OCI-LY1 (cell line): ENCODE results near the gene STXBP6.

Experiments used
- H2AFZ ChIP-seq: fragments of 200-600 bp; sonication (generic), shearing (Covaris generic); 2 replicates; pipeline ENCODE4 v1.6.0; 2014; ENCODE audit warnings: antibody characterized with exemption, mild to moderate bottlenecking, low read length
- H3F3A ChIP-seq: fragments of 200-600 bp; sonication (generic), shearing (Covaris generic); 2 replicates; pipeline ENCODE4 v1.6.0; 2014; ENCODE audit warnings: mild to moderate bottlenecking, antibody characterized with exemption, low read length, moderate library complexity; ENCODE audit not compliant: insufficient read depth
- H3K27ac ChIP-seq: fragments of 200-600 bp; sonication (generic); 2 replicates; pipeline ENCODE4 v1.5.1; 2014; ENCODE audit warnings: low read length, mixed run types, mild to moderate bottlenecking, low read depth; ENCODE audit not compliant: poor library complexity, severe bottlenecking
- H3K27me3 ChIP-seq: fragments of 200-600 bp; sonication (generic); 2 replicates; pipeline ENCODE4 v1.6.0; 2014; ENCODE audit warnings: antibody characterized with exemption, mild to moderate bottlenecking, low read length, moderate library complexity; ENCODE audit not compliant: insufficient read depth
- H3K36me3 ChIP-seq: fragments of 200-600 bp; sonication (generic); 2 replicates; pipeline ENCODE4 v1.6.1; 2014; ENCODE audit warnings: mild to moderate bottlenecking, antibody characterized with exemption, low read length, moderate library complexity, mixed read lengths; ENCODE audit not compliant: insufficient read depth
- H3K4me1 ChIP-seq: fragments of 200-600 bp; sonication (generic); 2 replicates; pipeline ENCODE4 v1.5.1; 2014; ENCODE audit warnings: mild to moderate bottlenecking, low read length, moderate library complexity; ENCODE audit not compliant: insufficient read depth, severe bottlenecking
- H3K4me2 ChIP-seq: fragments of 200-600 bp; sonication (generic), shearing (Covaris generic); 2 replicates; pipeline ENCODE4 v1.6.1; 2014; ENCODE audit warnings: low read length
- H3K4me3 ChIP-seq: fragments of 200-600 bp; sonication (generic); 2 replicates; pipeline ENCODE4 v1.5.1; 2014; ENCODE audit warnings: low read length, low read depth, mild to moderate bottlenecking, mixed read lengths; ENCODE audit not compliant: poor library complexity, severe bottlenecking
- H3K79me2 ChIP-seq: fragments of 200-600 bp; shearing (Covaris generic); 2 replicates; pipeline ENCODE4 v1.6.1; 2016; ENCODE audit warnings: mixed run types, low read length, mixed read lengths; ENCODE audit not compliant: insufficient read depth
- H3K9ac ChIP-seq: fragments of 200-600 bp; sonication (generic), shearing (Covaris generic); 2 replicates; pipeline ENCODE4 v1.6.1; 2014; ENCODE audit warnings: mild to moderate bottlenecking, low read length, mixed read lengths
- H3K9me2 ChIP-seq: fragments of 200-600 bp; sonication (generic), shearing (Covaris generic); 2 replicates; pipeline ENCODE4 v1.6.1; 2014; ENCODE audit warnings: low read depth, mild to moderate bottlenecking, low read length, mixed read lengths
- H3K9me3 ChIP-seq: fragments of 200-600 bp; shearing (Covaris generic); 2 replicates; pipeline ENCODE4 v1.6.1; 2014; ENCODE audit warnings: low read length, mixed read lengths
- H4K20me1 ChIP-seq: fragments of 200-600 bp; sonication (generic), shearing (Covaris generic); 2 replicates; pipeline ENCODE4 v1.6.0; 2016; ENCODE audit warnings: mild to moderate bottlenecking, low read length; ENCODE audit not compliant: insufficient read depth
- CTCF ChIP-seq: fragments of 200-600 bp; sonication (generic), shearing (Covaris generic); IDR thresholded peaks from 2 replicates; pipeline ENCODE4 v1.5.1; 2017; ENCODE audit warnings: mild to moderate bottlenecking, antibody characterized with exemption, low read length, moderate library complexity, mixed read lengths
- EZH2 ChIP-seq: fragments of 200-600 bp; sonication (generic), shearing (Covaris generic); IDR thresholded peaks from 2 replicates; pipeline ENCODE4 v1.8.0; 2017; ENCODE audit warnings: borderline replicate concordance, mixed run types, mild to moderate bottlenecking, antibody characterized with exemption, low read length, moderate library complexity, mixed read lengths

Gene STXBP6

GRCh38 chr14:24979725-24980239 is 70.2 kb downstream of the STXBP6 start:
- no peaks in the 10 kb centered on the region for H3K27me3 ChIP-seq
- no peaks in the 10 kb centered on the region for H3K9me3 ChIP-seq
- H3K36me3 ChIP-seq = no peaks in the 10 kb centered on the region
- H3K9me2 ChIP-seq = no peaks in the 10 kb centered on the region
- TF ChIP-seq CTCF (no peak), EZH2 (no peak)
- no peak overlapping the region for H3K27ac ChIP-seq
- no peaks in the 10 kb centered on the region for H4K20me1 ChIP-seq
- no peak overlapping the region for H2AFZ ChIP-seq
- H3K4me1 ChIP-seq = peaks cover 7% of the 10 kb centered on the region
- no peaks in the 10 kb centered on the region for H3K79me2 ChIP-seq
- H3K4me2 ChIP-seq = no peak overlapping the region
- no peak overlapping the region for H3K4me3 ChIP-seq
- H3F3A ChIP-seq = no peaks in the 10 kb centered on the region
- no peak overlapping the region for H3K9ac ChIP-seq

GRCh38 chr14:24978862-24979724 is 70.9 kb downstream of the STXBP6 start:
- Histone ChIP-seq H3K4me2 (no peak overlapping the region), H3K9me3 (no peaks in the 10 kb centered on the region), H3F3A (no peaks in the 10 kb centered on the region), H3K4me1 (peaks cover 7% of the 10 kb centered on the region), H3K36me3 (no peaks in the 10 kb centered on the region), H3K9me2 (no peaks in the 10 kb centered on the region), H3K79me2 (no peaks in the 10 kb centered on the region), H3K27ac (no peak overlapping the region), H4K20me1 (no peaks in the 10 kb centered on the region), H3K9ac (no peak overlapping the region), H2AFZ (no peak overlapping the region), H3K4me3 (no peak overlapping the region), H3K27me3 (no peaks in the 10 kb centered on the region)
- no peak for TF ChIP-seq EZH2
- no peak for TF ChIP-seq CTCF

- TF ChIP-seq EZH2 (no peak), CTCF (no peak)
- no peaks in the 10 kb centered on the region for H3K79me2 ChIP-seq
- H3K9me3 ChIP-seq = no peaks in the 10 kb centered on the region
- H3K4me2 ChIP-seq = no peak overlapping the region
- H2AFZ ChIP-seq = no peak overlapping the region
- H3K9me2 ChIP-seq = no peaks in the 10 kb centered on the region
- H3K36me3 ChIP-seq = no peaks in the 10 kb centered on the region
- H4K20me1 ChIP-seq = no peaks in the 10 kb centered on the region
- H3K4me1 ChIP-seq = peaks cover 7% of the 10 kb centered on the region
- no peaks in the 10 kb centered on the region for H3F3A ChIP-seq
- H3K27ac ChIP-seq = no peak overlapping the region
- H3K27me3 ChIP-seq = no peaks in the 10 kb centered on the region
- no peak overlapping the region for H3K9ac ChIP-seq
- no peak overlapping the region for H3K4me3 ChIP-seq
These were observed 73.3 kb downstream of the STXBP6 start for GRCh38 chr14:24976602-24977001.
